Uterus (tissue), 2 donors: Measurements from ENCODE around the gene IFIT3.

ENCODE experiments used
- CTCF ChIP-seq, 4 experiments: fragments of 200-600 bp in 2 of 4; fragments of 450-650 bp in 2 of 4; sonication (generic) in 2 of 4; IDR thresholded peaks; one replicate each; pipeline ENCODE4 v1.5.1; 2016 to 2019; ENCODE audit warnings: antibody characterized with exemption in 4 of 4, mild to moderate bottlenecking in 2 of 4, moderate library complexity in 1 of 4
- POLR2A ChIP-seq, 2 donors: fragments of 450-650 bp; IDR thresholded peaks; one replicate each; pipeline ENCODE4 v1.6.1; 2016; ENCODE audit warnings: antibody characterized with exemption in 2 of 2, mild to moderate bottlenecking in 1 of 2, moderate library complexity in 1 of 2

- TF ChIP-seq POLR2A (IDR thresholded peaks at IDR 0.05), result no peak
- TF ChIP-seq CTCF (IDR thresholded peaks at IDR 0.05), result no peak
Measured at GRCh38 chr10:89357975-89358374, 30.2 kb downstream of the IFIT3 start.
